ENCODE measurements around the gene C2CD2. TPM values are rescaled to one million over a fixed set of nuclear protein-coding genes. Genes with fewer than 3 reads are reported as not detected.

The C2CD2 gene
- total RNA-seq, 2 donors from 2014 or later: 10.4 to 25.4 TPM

GRCh38 chr21:41954654-41955499 lies 1.1 kb upstream of the C2CD2 start:
- peak overlapping the region in 3 of 4 donors; percentile 25 to 56 (median 44) for H3K27ac ChIP-seq
- no peak for DNase-seq
- intact Hi-C loops (cut with DNase I): loop anchor here (10.0 kb wide), 2 partner anchors 50 to 60 kb away; no protein-coding TSS in a partner anchor
- ATAC-seq: no peak
- peaks cover 33% of the 10 kb centered on the region for H3K4me1 ChIP-seq
- H3K9me3 ChIP-seq: no peaks in the 10 kb centered on the region
- H3K4me3 ChIP-seq: no peak overlapping the region
- H3K27me3 ChIP-seq: no peaks in the 10 kb centered on the region
- H3K36me3 ChIP-seq (replicated peaks in 1 of 2; ENCODE audit: insufficient read depth in 1 of 2, low read depth in 2 of 2): no peaks in the 10 kb centered on the region
- 92% methylated on average over 20 of the region's 20 CpGs for WGBS, 2 donors
- TF ChIP-seq, protein P1, sequence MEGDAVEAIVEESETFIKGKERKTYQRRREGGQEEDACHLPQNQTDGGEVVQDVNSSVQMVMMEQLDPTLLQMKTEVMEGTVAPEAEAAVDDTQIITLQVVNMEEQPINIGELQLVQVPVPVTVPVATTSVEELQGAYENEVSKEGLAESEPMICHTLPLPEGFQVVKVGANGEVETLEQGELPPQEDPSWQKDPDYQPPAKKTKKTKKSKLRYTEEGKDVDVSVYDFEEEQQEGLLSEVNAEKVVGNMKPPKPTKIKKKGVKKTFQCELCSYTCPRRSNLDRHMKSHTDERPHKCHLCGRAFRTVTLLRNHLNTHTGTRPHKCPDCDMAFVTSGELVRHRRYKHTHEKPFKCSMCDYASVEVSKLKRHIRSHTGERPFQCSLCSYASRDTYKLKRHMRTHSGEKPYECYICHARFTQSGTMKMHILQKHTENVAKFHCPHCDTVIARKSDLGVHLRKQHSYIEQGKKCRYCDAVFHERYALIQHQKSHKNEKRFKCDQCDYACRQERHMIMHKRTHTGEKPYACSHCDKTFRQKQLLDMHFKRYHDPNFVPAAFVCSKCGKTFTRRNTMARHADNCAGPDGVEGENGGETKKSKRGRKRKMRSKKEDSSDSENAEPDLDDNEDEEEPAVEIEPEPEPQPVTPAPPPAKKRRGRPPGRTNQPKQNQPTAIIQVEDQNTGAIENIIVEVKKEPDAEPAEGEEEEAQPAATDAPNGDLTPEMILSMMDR (IDR thresholded peaks at IDR 0.05): no peak
- no peak for TF ChIP-seq POLR2A (IDR thresholded peaks at IDR 0.05)

- peak overlapping the region; percentile 21 to 72 (median 62) for H3K27ac ChIP-seq
- TF ChIP-seq, protein P1 (IDR thresholded peaks at IDR 0.05): no peak
- TF ChIP-seq POLR2A (IDR thresholded peaks at IDR 0.05): no peak
- peak overlapping the region; percentile 65 to 88 for H3K4me3 ChIP-seq
- WGBS, 2 donors: 0 to 1% methylated on average over 3 to 58 of the region's 67 CpGs
- ATAC-seq (peak; percentile 47), DNase-seq (peak in 3 of 4 donors; percentile 19 to 38 (median 36))
- peaks cover 35% of the 10 kb centered on the region for H3K4me1 ChIP-seq
- no peaks in the 10 kb centered on the region for H3K9me3 ChIP-seq
- no peaks in the 10 kb centered on the region for H3K36me3 ChIP-seq (replicated peaks in 1 of 2; ENCODE audit: insufficient read depth in 1 of 2, low read depth in 2 of 2)
- intact Hi-C loops (cut with DNase I): loop anchor here (10.0 kb wide), 2 partner anchors 51 to 59 kb away; no protein-coding TSS in a partner anchor
- no peaks in the 10 kb centered on the region for H3K27me3 ChIP-seq
Observed at GRCh38 chr21:41953249-41953830, 478 bp downstream of the C2CD2 start.

DNA sequence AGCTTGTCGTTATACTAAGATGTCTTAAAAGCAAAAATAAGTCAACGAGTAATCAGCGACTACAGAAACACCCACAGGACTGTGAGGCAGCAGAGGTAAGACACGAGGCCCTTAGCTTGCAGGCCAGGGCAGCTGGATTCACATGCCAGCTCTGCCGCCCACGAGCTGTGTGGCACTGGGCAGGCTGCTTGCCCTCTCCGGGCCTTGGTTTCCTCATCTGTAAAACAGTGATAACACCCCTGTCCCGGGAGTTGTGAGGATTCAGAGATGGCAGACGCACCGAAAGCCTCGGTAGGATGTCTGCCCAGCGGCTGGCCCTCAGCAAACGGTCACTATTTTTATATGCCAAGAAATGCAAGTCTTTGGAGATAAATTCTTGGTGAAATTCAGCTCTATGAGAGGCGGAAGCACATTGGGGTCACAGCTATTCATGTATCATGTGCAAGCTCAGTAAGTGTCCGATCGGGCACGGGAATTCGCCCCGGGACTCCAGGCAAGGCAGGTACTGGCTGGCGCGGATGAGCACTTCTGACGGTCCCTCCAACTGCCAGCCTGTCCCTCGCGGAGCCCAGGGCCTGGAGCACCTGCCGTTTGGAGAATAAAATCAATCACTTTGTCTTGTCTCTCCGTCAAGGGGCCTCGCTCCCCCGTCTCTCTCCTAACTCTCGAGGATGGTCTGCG lies 1.1 kb downstream of the C2CD2 start:
- DNase-seq (peak in 1 of 4 donors; percentile 23), ATAC-seq (peak; percentile 7)
- Histone ChIP-seq H3K4me1 (peaks cover 36% of the 10 kb centered on the region), H3K27ac (peak overlapping the region in 2 of 4 donors; percentile 58 to 67), H3K4me3 (peak overlapping the region; percentile 65 to 88), H3K9me3 (no peaks in the 10 kb centered on the region), H3K27me3 (no peaks in the 10 kb centered on the region), H3K36me3 (replicated peaks in 1 of 2; ENCODE audit: insufficient read depth in 1 of 2, low read depth in 2 of 2) (no peaks in the 10 kb centered on the region)
- WGBS, 2 donors: 27 to 45% methylated on average over 24 to 29 of the region's 30 CpGs
- TF ChIP-seq, protein P1 (IDR thresholded peaks at IDR 0.05): no peak
- intact Hi-C loops (cut with DNase I): loop anchor here (10.0 kb wide), 2 partner anchors 52 to 58 kb away; no protein-coding TSS in a partner anchor

- ATAC-seq: no peak
- Histone ChIP-seq H3K4me1 (peaks cover 37% of the 10 kb centered on the region), H3K36me3 (replicated peaks in 1 of 2; ENCODE audit: insufficient read depth in 1 of 2, low read depth in 2 of 2) (no peaks in the 10 kb centered on the region), H3K27me3 (no peaks in the 10 kb centered on the region), H3K9me3 (no peaks in the 10 kb centered on the region), H3K4me3 (no peak overlapping the region), H3K27ac (no peak overlapping the region)
- 89 to 96% methylated on average over 5 of the region's 5 CpGs for WGBS, 2 donors
- DNase-seq: no peak
- intact Hi-C loops (cut with DNase I): loop anchor here (10.0 kb wide), 2 partner anchors 53 to 57 kb away; no protein-coding TSS in a partner anchor
- no peak for TF ChIP-seq POLR2A (IDR thresholded peaks at IDR 0.05)
- TF ChIP-seq, protein P1 (IDR thresholded peaks at IDR 0.05): no peak
Observed at GRCh38 chr21:41951876-41952567, 1.8 kb downstream of the C2CD2 start.

All from body of pancreas (tissue), 4 donors.